IMR-90 (cell line): ENCODE measurements around the gene UPP2. TPM values are rescaled to one million over a fixed set of nuclear protein-coding genes. Genes with fewer than 3 reads are reported as not detected.

ENCODE experiments used
- ATAC-seq: fragments of 200-7000 bp; cut with Tn5 transposase; 2 replicates; pipeline ENCODE4 v1.9.1; 2020; ENCODE audit warnings: low read depth, mild to moderate bottlenecking, moderate library complexity
- BruUV-seq: library from RNA; stranded (reverse); fragments of 400-500 nt; replicated peaks from 2 replicates; lab custom pipeline; 2021; lab: Mats Ljungman, UMichigan
- CTCF ChIA-PET: fragments of 300-600 bp; formaldehyde crosslinking; extraction: SDS; loops from one replicate; lab custom pipeline; 2021; ENCODE audit warnings: antibody characterized with exemption; lab: Yijun Ruan, JAX
- POLR2A ChIA-PET: fragments of 300-600 bp; sonication (Branson Sonifier 250); formaldehyde crosslinking; loops from one replicate; lab custom pipeline; 2022; ENCODE audit warnings: antibody characterized with exemption; ENCODE audit not compliant: unreplicated experiment; lab: Charles Lee
- DNase-seq: peaks from one replicate; pipeline ENCODE4 v3.0.0; 2013
- H2AFZ ChIP-seq: replicated peaks from 2 replicates; pipeline ENCODE3; 2013; ENCODE audit warnings: low read length, mild to moderate bottlenecking; ENCODE audit not compliant: poor library complexity
- H2AK5ac ChIP-seq: 2 replicates; pipeline ENCODE4 v1.6.1; 2013; ENCODE audit warnings: low read depth, low read length, inconsistent platforms
- H2AK9ac ChIP-seq: replicated peaks from 2 replicates; pipeline ENCODE3; 2013; ENCODE audit warnings: mild to moderate bottlenecking, low read depth, low read length, moderate library complexity; ENCODE audit not compliant: poor library complexity
- H2BK120ac ChIP-seq: 2 replicates; pipeline ENCODE4 v1.6.1; 2013; ENCODE audit warnings: low read depth, low read length, inconsistent platforms
- H2BK15ac ChIP-seq: 3 replicates; pipeline ENCODE4 v1.6.1; 2013; ENCODE audit warnings: low read depth, low read length, inconsistent platforms
- H2BK20ac ChIP-seq: 2 replicates; pipeline ENCODE4 v1.6.1; 2013; ENCODE audit warnings: low read depth, mild to moderate bottlenecking, inconsistent platforms, low read length, moderate library complexity
- H2BK5ac ChIP-seq: 2 replicates; pipeline ENCODE4 v1.6.1; 2013; ENCODE audit warnings: mild to moderate bottlenecking, low read depth, low read length, inconsistent platforms; ENCODE audit not compliant: poor library complexity, severe bottlenecking
- H3K14ac ChIP-seq: replicated peaks from 2 replicates; pipeline ENCODE4 v1.6.1; 2013; ENCODE audit warnings: low read depth, low read length, inconsistent platforms
- H3K18ac ChIP-seq: 2 replicates; pipeline ENCODE4 v1.6.1; 2013; ENCODE audit warnings: low read depth, low read length, control low read depth
- H3K23ac ChIP-seq: 2 replicates; pipeline ENCODE4 v1.6.1; 2013; ENCODE audit warnings: low read depth, low read length, inconsistent platforms
- H3K27ac ChIP-seq: 2 replicates; pipeline ENCODE4 v1.5.1; 2013; ENCODE audit warnings: mild to moderate bottlenecking, control low read depth, low read length; ENCODE audit not compliant: insufficient read depth
- H3K27me3 ChIP-seq: 2 replicates; pipeline ENCODE4 v1.6.1; 2013; ENCODE audit warnings: low read length; ENCODE audit not compliant: control insufficient read depth, insufficient read depth
- H3K36me3 ChIP-seq: 2 replicates; pipeline ENCODE4 v1.6.1; 2013; ENCODE audit warnings: low read length, mixed read lengths; ENCODE audit not compliant: control insufficient read depth, insufficient read depth
- H3K4ac ChIP-seq: 2 replicates; pipeline ENCODE4 v1.6.1; 2013; ENCODE audit warnings: low read depth, low read length, inconsistent platforms
- H3K4me1 ChIP-seq: 2 replicates; pipeline ENCODE4 v1.6.1; 2013; ENCODE audit warnings: low read length, mixed read lengths; ENCODE audit not compliant: control insufficient read depth, insufficient read depth
- H3K4me2 ChIP-seq: 2 replicates; pipeline ENCODE4 v1.6.1; 2013; ENCODE audit warnings: low read depth, mild to moderate bottlenecking, control low read depth, low read length, moderate library complexity
- H3K4me3 ChIP-seq: 2 replicates; pipeline ENCODE4 v1.5.1; 2013; ENCODE audit warnings: low read depth, mild to moderate bottlenecking, control low read depth, low read length, moderate library complexity; ENCODE audit not compliant: insufficient read depth
- H3K56ac ChIP-seq: 2 replicates; pipeline ENCODE4 v1.6.1; 2013; ENCODE audit warnings: low read length, inconsistent platforms; ENCODE audit not compliant: insufficient read depth; ENCODE audit errors: extremely low read depth
- H3K79me1 ChIP-seq, 2 experiments: 2 replicates each; pipeline ENCODE4 v1.6.1; 2013; ENCODE audit warnings: low read length in 2 of 2, inconsistent platforms in 1 of 2, low read depth in 1 of 2
- H3K9ac ChIP-seq: 2 replicates; pipeline ENCODE4 v1.6.1; 2013; ENCODE audit warnings: low read depth, low read length, control low read depth
- H3K9me1 ChIP-seq: 2 replicates; pipeline ENCODE4 v1.6.1; 2013; ENCODE audit warnings: low read length, inconsistent platforms; ENCODE audit not compliant: insufficient read depth
- H3K9me3 ChIP-seq: 2 replicates; pipeline ENCODE4 v1.6.1; 2013; ENCODE audit warnings: low read length; ENCODE audit not compliant: control insufficient read depth, insufficient read depth
- H4K20me1 ChIP-seq: 2 replicates; pipeline ENCODE4 v1.6.1; 2013; ENCODE audit warnings: low read length, inconsistent platforms; ENCODE audit not compliant: insufficient read depth
- H4K5ac ChIP-seq: 2 replicates; pipeline ENCODE4 v1.6.1; 2013; ENCODE audit warnings: mild to moderate bottlenecking, low read depth, low read length, control low read depth
- H4K8ac ChIP-seq, 2 experiments: 2 replicates each; pipeline ENCODE4 v1.6.1; 2013; ENCODE audit warnings: low read depth in 2 of 2, low read length in 2 of 2, control low read depth in 1 of 2, inconsistent platforms in 1 of 2
- H4K91ac ChIP-seq: 2 replicates; pipeline ENCODE4 v1.6.1; 2013; ENCODE audit warnings: low read depth, low read length, inconsistent platforms; ENCODE audit not compliant: insufficient read depth
- CEBPB ChIP-seq: IDR thresholded peaks from 2 replicates; pipeline ENCODE4 v1.6.1; 2012; ENCODE audit warnings: low read depth, low read length, improper control_type of control experiment
- CHD1 ChIP-seq: IDR thresholded peaks from 2 replicates; pipeline ENCODE4 v1.6.1; 2012; ENCODE audit warnings: low read depth, low read length, improper control_type of control experiment
- FOS ChIP-seq: fragments of 150-350 bp; IDR thresholded peaks from 2 replicates; pipeline ENCODE4 v1.6.1; 2016; ENCODE audit warnings: low read depth, low read length
- RAD21 ChIP-seq: IDR thresholded peaks from 2 replicates; pipeline ENCODE4 v1.6.1; 2012; ENCODE audit warnings: low read length, improper control_type of control experiment
- SMC3 ChIP-seq: fragments of 150-350 bp; IDR thresholded peaks from 2 replicates; pipeline ENCODE4 v1.6.1; 2016; ENCODE audit warnings: low read depth, mild to moderate bottlenecking, antibody characterized with exemption, low read length, moderate library complexity
- USF2 ChIP-seq: fragments of 150-350 bp; IDR thresholded peaks from 2 replicates; pipeline ENCODE4 v1.6.1; 2017; ENCODE audit warnings: mild to moderate bottlenecking, antibody characterized with exemption, low read length, low read depth
- WGBS, 2 experiments: methylation state at CpG; one replicate each; pipeline versions ENCODE4 v1.1.5 to v1.1.7; 2013; ENCODE audit warnings: missing lambda C conversion rate in 2 of 2; ENCODE audit not compliant: insufficient read length in 1 of 2; ENCODE audit errors: extremely low coverage in 2 of 2; 5-methylcytosine and 5-hydroxymethylcytosine counted together
- dilution Hi-C: fragments of 300-500 bp; cut with HindIII; formaldehyde crosslinking; loops from one replicate; pipeline ENCODE4 v1.14.3; 2018; ENCODE audit warnings: low sequenced_read_pairs; ENCODE audit not compliant: unreplicated experiment
- in situ Hi-C: fragments of 300-500 bp; cut with MboI; formaldehyde crosslinking; loops from 3 replicates; pipeline ENCODE4 v1.14.3; 2019; ENCODE audit warnings: low sequenced_read_pairs, inconsistent platforms, mixed read lengths
- intact Hi-C: fragments of 100-400 bp; cut with micrococcal nuclease; formaldehyde crosslinking; loops from 2 replicates; pipeline ENCODE4 v1.10.0; 2022
- polyA plus RNA-seq, 3 experiments: library from polyadenylated mRNA; depleted of rRNA; stranded (reverse); fragments of >200 nt; gene quantifications; 2 replicates each; pipeline ENCODE4 v1.2.3, GENCODE V29; 2012; ENCODE audit warnings: low replicate concordance in 1 of 3
- total RNA-seq: library from RNA; depleted of rRNA; stranded (reverse); fragments of >200 nt; gene quantifications from 2 replicates; pipeline ENCODE4 v1.2.3, GENCODE V29; 2012
- TF ChIP-seq, protein P1 (sequence below): conservative IDR thresholded peaks from 2 replicates; pipeline ENCODE4 v1.5.1; 2012; ENCODE audit warnings: mild to moderate bottlenecking, low read depth, low read length, improper control_type of control experiment

UPP2 gene
- total and polyA plus RNA-seq, 2 of the 4 experiments (the other 2 are of a cell fraction), result not detected

GRCh38 chr2:158140201-158140600, 38.5 kb downstream of the UPP2 start:
- TF ChIP-seq RAD21 (no peak), SMC3 (no peak), USF2 (no peak), CEBPB (no peak), FOS (no peak), CHD1 (no peak)
- TF ChIP-seq, protein P1, sequence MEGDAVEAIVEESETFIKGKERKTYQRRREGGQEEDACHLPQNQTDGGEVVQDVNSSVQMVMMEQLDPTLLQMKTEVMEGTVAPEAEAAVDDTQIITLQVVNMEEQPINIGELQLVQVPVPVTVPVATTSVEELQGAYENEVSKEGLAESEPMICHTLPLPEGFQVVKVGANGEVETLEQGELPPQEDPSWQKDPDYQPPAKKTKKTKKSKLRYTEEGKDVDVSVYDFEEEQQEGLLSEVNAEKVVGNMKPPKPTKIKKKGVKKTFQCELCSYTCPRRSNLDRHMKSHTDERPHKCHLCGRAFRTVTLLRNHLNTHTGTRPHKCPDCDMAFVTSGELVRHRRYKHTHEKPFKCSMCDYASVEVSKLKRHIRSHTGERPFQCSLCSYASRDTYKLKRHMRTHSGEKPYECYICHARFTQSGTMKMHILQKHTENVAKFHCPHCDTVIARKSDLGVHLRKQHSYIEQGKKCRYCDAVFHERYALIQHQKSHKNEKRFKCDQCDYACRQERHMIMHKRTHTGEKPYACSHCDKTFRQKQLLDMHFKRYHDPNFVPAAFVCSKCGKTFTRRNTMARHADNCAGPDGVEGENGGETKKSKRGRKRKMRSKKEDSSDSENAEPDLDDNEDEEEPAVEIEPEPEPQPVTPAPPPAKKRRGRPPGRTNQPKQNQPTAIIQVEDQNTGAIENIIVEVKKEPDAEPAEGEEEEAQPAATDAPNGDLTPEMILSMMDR, result no peak
- H2AK9ac ChIP-seq, result no peak overlapping the region
- H2BK120ac ChIP-seq, result no peak overlapping the region
- no peak overlapping the region for H3K14ac ChIP-seq
- H3K18ac ChIP-seq, result no peak overlapping the region
- no TSS peak for BruUV-seq
- H2BK5ac ChIP-seq, result no peak overlapping the region
- no peaks in the 10 kb centered on the region for H3K27me3 ChIP-seq
- H3K9me1 ChIP-seq, result no peaks in the 10 kb centered on the region
- H3K4me2 ChIP-seq, result no peak overlapping the region
- no peaks in the 10 kb centered on the region for H3K79me1 ChIP-seq
- no peaks in the 10 kb centered on the region for H3K4me1 ChIP-seq
- H2AFZ ChIP-seq, result no peak overlapping the region
- POLR2A ChIA-PET, result no interaction called here
- H3K23ac ChIP-seq, result no peak overlapping the region
- no peak overlapping the region for H4K91ac ChIP-seq
- no peak overlapping the region for H2AK5ac ChIP-seq
- no peak overlapping the region for H3K4ac ChIP-seq
- H4K20me1 ChIP-seq, result no peaks in the 10 kb centered on the region
- in situ Hi-C loops (no loop called here), intact Hi-C loops (no loop called here), dilution Hi-C loops (no loop called here)
- H3K56ac ChIP-seq, result no peak overlapping the region
- H3K36me3 ChIP-seq, result no peaks in the 10 kb centered on the region
- no peak overlapping the region for H2BK20ac ChIP-seq
- DNase-seq (no peak), ATAC-seq (no peak)
- no peaks in the 10 kb centered on the region for H3K9me3 ChIP-seq
- no peak overlapping the region for H2BK15ac ChIP-seq
- H3K9ac ChIP-seq, result no peak overlapping the region
- H3K27ac ChIP-seq, result no peak overlapping the region
- no peak overlapping the region for H3K4me3 ChIP-seq
- H4K5ac ChIP-seq, result no peak overlapping the region
- H4K8ac ChIP-seq, result no peak overlapping the region
- WGBS, 2 experiments, result no CpG with 5 or more reads among the region's 1 CpG
- CTCF ChIA-PET, result no interaction called here
